T-cell (primary cell): ENCODE results near the gene MRPL12. TPM values are rescaled to one million over a fixed set of nuclear protein-coding genes. Genes with fewer than 3 reads are reported as not detected.
"Not testable (repeated sequence)": the region's sequence is repeated elsewhere in the genome, so short reads cannot be mapped to it uniquely, and the experiment has no call there.

Experiments used
- ATAC-seq, 4 experiments: fragments of 200-7000 bp in 3 of 4; fragments of 150-1000 bp in 1 of 4; cut with Tn5 transposase; replicated peaks in 1 of 4; 1 replicate in 3 of 4; 2 replicates in 1 of 4; pipeline ENCODE4 v1.10.0; 2021; ENCODE audit warnings: moderate library complexity in 3 of 4, mild to moderate bottlenecking in 2 of 4, moderate number of reproducible peaks in 1 of 4
- CTCF ChIA-PET, 2 donors: fragments of 300-600 bp; sonication (Branson Sonifier 250); formaldehyde crosslinking; loops; one replicate each; lab custom pipeline; 2022; ENCODE audit warnings: antibody characterized with exemption in 2 of 2; lab: Charles Lee
- POLR2A ChIA-PET, 2 donors: fragments of 300-600 bp; sonication (Branson Sonifier 250); formaldehyde crosslinking; loops; one replicate each; lab custom pipeline; 2022; ENCODE audit warnings: antibody characterized with exemption in 2 of 2; lab: Charles Lee
- DNase-seq, 35 experiments: peaks; one replicate each; pipeline versions ENCODE4 v3.0.0 to v3.0.0-alpha.2; 2013 to 2023
- H3K27ac ChIP-seq: one replicate; pipeline ENCODE4 v1.5.1; 2013; ENCODE audit warnings: low read length
- H3K27me3 ChIP-seq, 2 experiments: replicated peaks in 1 of 2; 1 replicate in 1 of 2; 2 replicates in 1 of 2; pipeline versions ENCODE4 v1.6.1 to v1.7.0; 2013; ENCODE audit warnings: low read length in 1 of 2, mixed read lengths in 1 of 2; ENCODE audit not compliant: control insufficient read depth in 2 of 2, insufficient read depth in 2 of 2; ENCODE audit errors: extremely low read depth in 1 of 2
- H3K36me3 ChIP-seq, 2 donors: 1 replicate in 1 of 2; 2 replicates in 1 of 2; pipeline versions ENCODE4 v1.6.1 to v1.7.0; 2013; ENCODE audit warnings: low read length in 1 of 2; ENCODE audit not compliant: control insufficient read depth in 2 of 2, insufficient read depth in 1 of 2; ENCODE audit errors: extremely low read depth in 1 of 2
- H3K4me1 ChIP-seq, 2 experiments: 1 replicate in 1 of 2; 2 replicates in 1 of 2; pipeline versions ENCODE4 v1.6.1 to v1.7.0; 2013; ENCODE audit warnings: low read length in 2 of 2, mixed read lengths in 1 of 2; ENCODE audit not compliant: insufficient read depth in 2 of 2, control insufficient read depth in 1 of 2; ENCODE audit errors: extremely low read depth in 1 of 2
- H3K4me3 ChIP-seq, 2 donors: 1 replicate in 1 of 2; 2 replicates in 1 of 2; pipeline versions ENCODE4 v1.5.1 to v1.7.0; 2013; ENCODE audit warnings: mild to moderate bottlenecking in 2 of 2, low read length in 1 of 2, moderate library complexity in 1 of 2; ENCODE audit not compliant: control insufficient read depth in 1 of 2; ENCODE audit errors: extremely low read depth in 1 of 2
- H3K9me3 ChIP-seq: 2 replicates; pipeline ENCODE4 v1.7.0; 2013
- H3K27ac Mint-ChIP-seq, 2 donors: one replicate each; pipeline ENCODE4 v1.8.0; 2020 to 2021; ENCODE audit warnings: mild to moderate bottlenecking in 2 of 2, mixed read lengths in 2 of 2
- H3K27me3 Mint-ChIP-seq, 2 donors: one replicate each; pipeline ENCODE4 v1.8.0; 2021 to 2022; ENCODE audit warnings: mixed read lengths in 2 of 2
- H3K36me3 Mint-ChIP-seq: one replicate; pipeline ENCODE4 v1.8.0; 2021; ENCODE audit warnings: mixed read lengths
- H3K4me1 Mint-ChIP-seq, 3 donors: one replicate each; pipeline ENCODE4 v1.8.0; 2020 to 2022; ENCODE audit warnings: mixed read lengths in 3 of 3, mild to moderate bottlenecking in 1 of 3
- H3K4me3 Mint-ChIP-seq, 3 donors: one replicate each; pipeline ENCODE4 v1.8.0; 2020 to 2022; ENCODE audit warnings: mild to moderate bottlenecking in 3 of 3, mixed read lengths in 3 of 3, moderate library complexity in 3 of 3
- H3K9me3 Mint-ChIP-seq, 3 donors: one replicate each; pipeline ENCODE4 v1.8.0; 2020 to 2022; ENCODE audit warnings: mixed read lengths in 3 of 3
- WGBS: methylation state at CpG from one replicate; pipeline ENCODE4 v1.1.5; 2013; ENCODE audit warnings: missing lambda C conversion rate; ENCODE audit not compliant: insufficient coverage; 5-methylcytosine and 5-hydroxymethylcytosine counted together
- total RNA-seq, 35 experiments: library from RNA in 6 of 35; stranded (reverse) in 6 of 35; fragments of 120-200 nt in 1 of 35; gene quantifications; one replicate each; pipeline versions ENCODE4 v1.2.1 to v1.2.4 and lab custom pipeline; 2013 to 2026

Gene MRPL12
- total RNA-seq, 5 donors from 2014 or later (not counting 1 experiment from before 2014, with no cell fraction given) = 18.5 to 33.5 (median 31.4) TPM

- ChIA-PET CTCF (no interaction called here), POLR2A (interaction anchor here in 1 of 2 donors (0.6 kb wide), 1 partner anchor 476 kb away, joined by 3 read pairs; no protein-coding TSS in a partner anchor)
- H3K27ac ChIP-seq = peak within 1 kb of the TSS; percentile 61
- H3K27ac Mint-ChIP-seq = peak within 1 kb of the TSS; percentile 90 to 92
- peak; percentile 83 to 97 (median 92) for DNase-seq
- peak within 1 kb of the TSS; percentile 81 to 90 (median 85) for H3K4me3 Mint-ChIP-seq
- peaks cover 38 to 52% (median 41%) of the 10 kb centered on the region in 3 donors for H3K4me1 Mint-ChIP-seq
- no peaks in the 10 kb centered on the region for H3K27me3 ChIP-seq
- peak within 1 kb of the TSS; percentile 69 to 83 for H3K4me3 ChIP-seq
- H3K9me3 ChIP-seq = no peaks in the 10 kb centered on the region
- H3K27me3 Mint-ChIP-seq = no peaks in the 10 kb centered on the region
- no peaks in the 10 kb centered on the region for H3K9me3 Mint-ChIP-seq
- peaks cover 4 to 37% of the 10 kb centered on the region in 2 donors for H3K36me3 ChIP-seq
- peaks cover 33 to 62% of the 10 kb centered on the region in 2 experiments for H3K4me1 ChIP-seq
- peak; percentile 91 to 94 (median 93) for ATAC-seq
- WGBS = under 1% methylated on average over 96 of the region's 96 CpGs
- peaks cover 5% of the 10 kb centered on the region for H3K36me3 Mint-ChIP-seq
These were observed 36.6 kb upstream of the MRPL12 start, which contains the start of the genes CCDC137 and OXLD1 for GRCh38 chr17:81666342-81667191. TSS of gene CCDC137 (plus strand) at chr17:81666737. CDS start at chr17:81666767, 30 bp downstream. TSS of gene OXLD1 (minus strand) at chr17:81666605. CDS start at chr17:81666577, 28 bp downstream.

- Histone ChIP-seq H3K4me1 (peaks cover 23 to 54% of the 10 kb centered on the region in 2 experiments), H3K27ac (no peak overlapping the region), H3K4me3 (no peak overlapping the region), H3K36me3 (peaks cover 15 to 48% of the 10 kb centered on the region in 2 donors), H3K27me3 (no peaks in the 10 kb centered on the region), H3K9me3 (no peaks in the 10 kb centered on the region)
- no peaks in the 10 kb centered on the region for H3K9me3 Mint-ChIP-seq
- H3K36me3 Mint-ChIP-seq = peaks cover 5% of the 10 kb centered on the region
- no peak overlapping the region for H3K27ac Mint-ChIP-seq
- H3K4me3 Mint-ChIP-seq = peak overlapping the region; percentile 81 to 90 (median 85)
- POLR2A ChIA-PET = no interaction called here
- no peaks in the 10 kb centered on the region for H3K27me3 Mint-ChIP-seq
- CTCF ChIA-PET = no interaction called here
- DNase-seq = no peak
- H3K4me1 Mint-ChIP-seq = peaks cover 34 to 42% (median 34%) of the 10 kb centered on the region in 3 donors
- WGBS = 81% methylated on average over 17 of the region's 18 CpGs
- no peak for ATAC-seq
These were observed 35.4 kb upstream of the MRPL12 start for GRCh38 chr17:81667754-81668153.

GRCh38 chr17:81672504-81672903 lies 30.7 kb upstream of the MRPL12 start:
- no peaks in the 10 kb centered on the region for H3K27me3 ChIP-seq
- H3K4me1 Mint-ChIP-seq = peaks cover 16 to 21% (median 16%) of the 10 kb centered on the region in 3 donors
- ChIA-PET CTCF (no interaction called here), POLR2A (no interaction called here)
- H3K36me3 Mint-ChIP-seq = peaks cover 5% of the 10 kb centered on the region
- no peak overlapping the region for H3K27ac ChIP-seq
- no peaks in the 10 kb centered on the region for H3K9me3 ChIP-seq
- no peaks in the 10 kb centered on the region for H3K9me3 Mint-ChIP-seq
- no peak overlapping the region for H3K4me3 Mint-ChIP-seq
- DNase-seq = no peak
- no peak for ATAC-seq
- no peaks in the 10 kb centered on the region for H3K27me3 Mint-ChIP-seq
- H3K4me1 ChIP-seq = peaks cover 3 to 20% of the 10 kb centered on the region in 2 experiments
- peaks cover 16 to 51% of the 10 kb centered on the region in 2 donors for H3K36me3 ChIP-seq
- 97% methylated on average over 8 of the region's 18 CpGs for WGBS
- H3K4me3 ChIP-seq = no peak overlapping the region
- H3K27ac Mint-ChIP-seq = no peak overlapping the region

GRCh38 chr17:81672954-81673353 lies 30.2 kb upstream of the MRPL12 start:
- Mint-ChIP-seq H3K4me3 (no peak overlapping the region), H3K4me1 (peaks cover 12 to 16% (median 13%) of the 10 kb centered on the region in 3 donors), H3K9me3 (no peaks in the 10 kb centered on the region), H3K27ac (no peak overlapping the region), H3K27me3 (no peaks in the 10 kb centered on the region), H3K36me3 (peaks cover under 1% of the 10 kb centered on the region)
- Histone ChIP-seq H3K27ac (no peak overlapping the region), H3K36me3 (peaks cover 16 to 51% of the 10 kb centered on the region in 2 donors), H3K4me3 (no peak overlapping the region), H3K27me3 (no peaks in the 10 kb centered on the region), H3K4me1 (peaks cover 0 to 16% of the 10 kb centered on the region in 2 experiments), H3K9me3 (no peaks in the 10 kb centered on the region)
- POLR2A ChIA-PET = no interaction called here
- 88% methylated on average over 6 of the region's 16 CpGs for WGBS
- ATAC-seq (no peak), DNase-seq (no peak)
- CTCF ChIA-PET = no interaction called here

- ATAC-seq = no peak
- Histone ChIP-seq H3K4me1 (peaks cover 0 to 9% of the 10 kb centered on the region in 2 experiments), H3K9me3 (no peaks in the 10 kb centered on the region), H3K4me3 (no peak overlapping the region), H3K27me3 (no peaks in the 10 kb centered on the region), H3K36me3 (peaks cover 16 to 46% of the 10 kb centered on the region in 2 donors), H3K27ac (no peak overlapping the region)
- POLR2A ChIA-PET = no interaction called here
- Mint-ChIP-seq H3K9me3 (no peaks in the 10 kb centered on the region), H3K27ac (no peak overlapping the region), H3K36me3 (no peaks in the 10 kb centered on the region), H3K4me1 (peaks cover 6 to 8% (median 7%) of the 10 kb centered on the region in 3 donors), H3K4me3 (no peak overlapping the region), H3K27me3 (no peaks in the 10 kb centered on the region)
- CTCF ChIA-PET = no interaction called here
- no peak for DNase-seq
- 83% methylated on average over 14 of the region's 18 CpGs for WGBS
These were observed 29.5 kb upstream of the MRPL12 start for GRCh38 chr17:81673561-81674258.

- H3K9me3 Mint-ChIP-seq, H3K4me1 ChIP-seq, H3K27ac ChIP-seq, H3K4me3 Mint-ChIP-seq, ATAC-seq, H3K4me3 ChIP-seq, H3K36me3 Mint-ChIP-seq, CTCF ChIA-PET, H3K9me3 ChIP-seq, H3K27me3 ChIP-seq, H3K27ac Mint-ChIP-seq, H3K27me3 Mint-ChIP-seq, POLR2A ChIA-PET: not testable (repeated sequence)
- 80% methylated on average over 4 of the region's 18 CpGs for WGBS
- peaks cover 12 to 28% of the 10 kb centered on the region in 2 donors for H3K36me3 ChIP-seq
- H3K4me1 Mint-ChIP-seq = peaks cover 6 to 12% (median 8%) of the 10 kb centered on the region in 3 donors
- DNase-seq = peak in 9 of 35 experiments; percentile 12 to 38 (median 24)
These were observed 27.5 kb upstream of the MRPL12 start for GRCh38 chr17:81675515-81676221.
